HG03378 (cell line): ENCODE data around the gene EIF2AK2.
A peak's percentile ranks its signal among the peaks of the same experiment; 100 is the strongest.
"Not testable (repeated sequence)": the region's sequence is repeated elsewhere in the genome, so short reads cannot be mapped to it uniquely, and the experiment has no call there.

Experiments used
- ATAC-seq: cut with Tn5 transposase; IDR thresholded peaks from one replicate; pipeline ENCODE4 v1.9.1; 2021; ENCODE audit warnings: mild to moderate bottlenecking, moderate library complexity; ENCODE audit not compliant: unreplicated experiment

The EIF2AK2 gene

DNA sequence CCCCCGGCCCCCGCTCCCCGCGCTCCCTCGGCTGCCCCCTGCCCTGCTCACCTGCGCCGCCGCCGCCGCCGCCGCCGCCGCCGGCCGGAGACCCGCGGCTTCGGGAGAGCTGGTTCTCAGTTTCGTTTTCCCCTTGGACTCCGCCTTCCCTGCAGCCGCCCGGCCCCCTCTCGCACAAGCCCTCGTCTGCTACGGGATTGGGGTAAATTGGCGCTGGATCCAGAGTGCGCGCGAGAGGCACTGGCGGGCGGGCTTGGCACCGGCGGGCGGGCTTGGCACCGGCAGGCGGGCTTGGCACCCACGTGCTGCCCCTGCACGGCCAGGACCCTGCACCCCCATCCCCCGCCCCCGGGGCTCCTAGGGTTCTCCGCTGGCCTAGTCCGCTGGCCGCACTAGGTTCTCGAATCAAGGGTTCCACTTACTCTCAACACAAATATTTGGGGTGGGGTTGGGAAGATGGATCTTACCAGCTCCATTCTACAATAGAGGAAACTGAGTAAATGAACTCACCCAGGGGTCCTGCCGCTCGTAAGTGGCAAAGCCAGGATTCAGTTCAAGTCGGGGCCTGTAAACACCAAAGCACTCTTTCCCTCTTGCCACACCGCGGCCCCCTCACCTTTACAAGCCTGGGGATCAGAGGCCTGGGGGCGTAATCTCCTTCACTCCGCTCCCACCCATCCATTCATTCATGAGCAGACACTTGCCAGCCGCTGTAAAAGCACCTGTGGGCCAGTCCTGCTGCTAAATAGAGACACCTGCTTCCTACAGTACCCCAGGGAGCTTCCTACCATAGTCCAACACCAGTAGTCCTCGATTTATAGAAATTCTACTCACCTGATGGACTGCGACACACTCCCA lies at the start of gene EIF2AK2:
Gene EIF2AK2, minus strand, starts transcription at position 124 of the 858 bp plus-strand sequence. CDS start 9,174 bp downstream, outside the sequence.
- peak; percentile 76 for ATAC-seq

DNA sequence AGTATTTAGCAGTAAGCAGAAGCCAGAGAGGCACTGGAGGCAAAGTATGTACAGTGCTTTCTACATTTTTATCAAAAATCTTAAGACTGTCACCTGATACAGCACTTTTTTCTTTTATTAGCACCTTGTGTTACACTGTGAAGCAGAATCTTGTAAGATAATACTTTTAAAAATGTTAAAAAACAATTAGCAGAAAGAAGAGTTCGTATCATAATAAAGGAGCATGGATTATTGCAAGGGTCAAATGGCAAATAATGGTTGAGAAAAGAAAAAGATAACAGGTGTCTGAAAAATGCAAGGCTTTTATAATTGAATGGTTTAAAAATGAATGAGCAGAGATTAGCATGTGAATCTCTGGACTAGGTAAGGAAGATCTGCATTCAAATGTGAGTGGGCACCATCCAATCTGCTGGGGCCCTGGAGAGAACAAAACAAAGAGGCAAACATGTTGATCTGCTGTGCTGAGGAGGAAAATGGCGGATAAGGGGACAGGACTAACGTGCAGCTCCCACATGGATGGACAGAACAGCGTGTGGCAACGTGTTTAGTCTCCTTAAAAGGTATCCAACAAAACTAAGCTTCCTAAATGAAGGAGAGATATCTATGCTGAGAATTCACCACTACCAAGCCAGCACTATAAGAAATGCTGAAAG lies 49.0 kb upstream of the EIF2AK2 start:
- ATAC-seq: no peak

DNA sequence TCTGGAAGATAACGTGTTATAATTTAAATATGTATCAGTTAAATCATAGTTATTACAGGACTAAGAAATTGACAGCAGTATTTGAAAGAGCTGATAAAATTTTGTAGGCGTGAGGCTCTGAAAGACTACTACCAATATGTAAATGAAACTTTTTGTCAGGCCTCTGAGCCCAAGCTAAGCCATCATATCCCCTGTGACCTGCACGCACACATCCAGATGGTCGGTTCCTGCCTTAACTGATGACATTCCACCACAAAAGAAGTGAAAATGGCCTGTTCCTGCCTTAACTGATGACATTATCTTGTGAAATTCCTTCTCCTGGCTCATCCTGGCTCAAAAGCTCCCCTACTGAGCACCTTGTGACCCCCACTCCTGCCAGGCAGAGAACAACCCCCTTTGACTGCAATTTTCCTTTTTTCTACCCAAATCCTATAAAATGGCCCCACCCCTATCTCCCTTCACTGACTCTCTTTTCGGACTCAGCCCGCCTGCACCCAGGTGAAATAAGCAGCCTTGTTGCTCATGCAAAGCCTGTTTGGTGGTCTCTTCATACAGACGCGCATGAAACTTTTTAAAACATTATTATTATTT lies 48.4 kb upstream of the EIF2AK2 start:
- not testable (repeated sequence) for ATAC-seq

DNA sequence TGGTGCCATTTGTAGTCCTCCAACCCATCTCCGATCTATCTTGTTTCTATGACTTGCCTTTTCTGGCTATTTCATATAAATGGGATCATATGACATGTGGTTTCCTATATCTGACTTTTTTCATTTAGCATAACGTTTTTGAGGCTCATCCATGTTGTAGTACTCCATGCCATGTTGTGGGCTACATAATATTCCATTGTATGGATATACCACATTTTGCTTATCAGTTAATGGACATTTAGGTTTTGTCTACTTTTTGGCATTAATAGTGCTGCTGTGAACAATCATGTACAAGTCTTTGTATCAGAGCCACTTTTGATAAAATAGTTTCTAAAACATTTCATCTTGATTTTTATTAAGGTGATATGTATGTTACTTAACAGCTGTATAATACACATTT lies 46.9 kb upstream of the EIF2AK2 start:
- no peak for ATAC-seq

DNA sequence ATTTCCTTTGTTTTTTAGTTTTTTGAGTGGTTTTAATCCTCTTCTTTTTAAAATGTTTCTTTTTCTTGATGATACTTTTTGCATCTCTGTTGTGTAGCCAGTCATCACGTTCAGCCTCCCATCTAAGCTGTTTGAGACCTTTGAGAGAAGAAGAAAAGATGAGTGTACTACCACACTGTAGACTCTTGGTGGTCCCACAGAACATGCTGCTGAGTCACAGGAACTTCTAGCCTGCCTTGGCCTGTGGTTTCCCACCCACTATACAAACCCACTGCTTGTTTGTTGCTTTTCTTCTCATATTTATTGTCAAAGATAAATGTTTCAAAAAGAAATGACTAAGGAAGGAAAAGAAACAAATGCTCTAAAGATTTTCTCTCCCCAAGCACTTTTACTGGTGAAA lies 45.0 kb upstream of the EIF2AK2 start:
- no peak for ATAC-seq

DNA sequence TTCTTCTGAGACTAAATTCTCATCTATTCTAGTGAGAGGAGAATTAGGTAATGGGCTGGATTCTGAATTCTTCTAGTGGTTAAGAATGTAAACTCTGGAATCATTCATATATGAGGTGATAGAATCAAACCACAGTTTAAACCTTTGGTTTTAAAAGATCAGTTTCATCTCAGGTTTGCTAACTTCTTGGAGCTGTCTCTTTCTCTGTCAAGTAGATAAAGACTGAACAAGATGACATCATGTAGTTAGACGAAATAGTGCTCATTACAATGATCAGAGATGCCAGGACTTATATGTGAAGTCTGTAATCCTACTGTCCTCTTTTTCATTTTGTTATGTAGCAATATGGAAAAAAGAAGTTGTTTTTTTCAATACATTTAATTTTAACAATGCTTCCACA lies 44.4 kb upstream of the EIF2AK2 start:
- no peak for ATAC-seq

DNA sequence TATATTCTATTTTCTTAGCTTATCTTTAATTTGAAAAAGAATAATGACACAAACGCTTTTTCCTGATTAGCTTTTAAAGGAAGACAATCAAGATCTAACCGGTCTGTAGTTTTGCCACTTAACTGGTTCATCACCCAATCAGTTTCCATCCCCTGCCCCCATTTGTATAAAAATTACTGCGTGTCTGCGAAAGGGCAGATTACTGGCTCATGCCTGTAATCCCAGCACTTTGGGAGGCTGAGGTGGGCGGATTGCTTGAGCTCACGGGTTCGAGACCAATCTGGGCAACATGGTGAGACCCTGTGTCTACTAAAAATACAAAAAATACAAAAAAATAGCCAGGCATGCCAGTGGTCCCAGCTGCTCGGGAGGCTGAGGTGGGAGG lies 41.9 kb upstream of the EIF2AK2 start:
- ATAC-seq: no peak

DNA sequence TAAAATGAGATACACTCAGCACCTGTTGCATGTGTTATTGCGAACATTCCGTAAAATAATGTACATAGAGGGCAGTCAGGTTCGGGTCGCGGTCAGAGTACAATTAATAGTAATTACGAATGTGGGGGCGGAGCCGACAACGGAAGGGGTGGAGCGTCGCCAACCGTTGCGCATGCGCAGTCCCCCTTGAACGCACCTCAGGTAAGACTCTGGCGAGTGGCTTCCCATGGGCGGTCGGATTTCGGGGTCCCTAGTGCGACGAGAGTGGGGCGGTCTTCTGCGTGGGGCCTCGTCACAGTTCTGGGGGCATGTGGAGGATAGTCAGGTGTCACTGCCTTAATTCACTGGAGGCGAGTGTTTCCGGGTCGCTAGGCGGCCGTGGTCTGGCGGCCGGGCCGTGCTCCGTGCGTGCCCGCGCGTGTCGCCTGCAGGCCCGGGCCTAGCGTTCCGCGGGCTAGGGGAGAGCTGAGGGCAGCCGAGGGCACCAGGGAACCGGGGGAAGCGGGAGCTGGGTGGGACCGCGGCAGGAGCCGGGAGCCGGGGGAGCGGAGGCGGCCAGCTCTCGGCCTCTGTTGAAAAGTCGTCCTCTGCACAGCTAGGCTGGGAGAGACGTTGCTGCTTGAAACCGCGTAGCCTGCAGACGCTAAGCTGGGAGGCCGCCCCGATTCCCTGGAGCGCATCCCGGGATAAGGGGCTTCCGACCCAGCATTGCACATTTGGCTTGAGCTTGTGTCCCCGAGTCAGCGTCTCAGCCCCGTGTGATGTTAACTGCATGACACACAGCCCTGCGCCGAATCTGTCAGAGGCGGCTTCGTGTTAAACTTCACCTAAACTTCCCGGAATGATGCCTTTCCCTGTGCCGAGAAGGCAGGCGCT lies 39.8 kb upstream of the EIF2AK2 start, which contains the start of gene CEBPZOS:
Gene CEBPZOS, plus strand, starts transcription at position 177 of the 876 bp plus-strand sequence. CDS start 3,209 bp downstream, outside the sequence.
- peak; percentile 56 for ATAC-seq

DNA sequence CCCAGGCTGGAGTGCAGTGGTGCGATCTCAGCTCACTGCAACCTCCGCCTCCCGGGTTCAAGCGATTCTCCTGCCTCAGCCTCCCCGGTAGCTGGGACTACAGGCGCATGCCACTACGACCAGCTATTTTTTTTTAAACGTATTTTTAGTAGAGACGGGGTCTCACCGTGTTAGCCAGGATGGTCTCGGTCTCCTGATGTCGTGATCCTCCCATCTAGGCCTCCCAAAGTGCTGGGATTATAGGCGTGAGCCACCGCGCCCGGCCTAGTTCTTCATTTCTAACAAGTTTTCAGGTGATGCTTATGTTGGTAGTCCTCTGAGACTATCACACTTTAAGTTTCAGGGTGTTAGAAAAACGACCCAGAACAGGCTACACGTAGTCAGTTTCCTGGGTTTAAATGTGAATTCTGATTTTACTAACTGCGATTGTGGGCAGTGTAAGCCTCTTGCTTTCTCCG lies 39.1 kb upstream of the EIF2AK2 start:
- not testable (repeated sequence) for ATAC-seq

DNA sequence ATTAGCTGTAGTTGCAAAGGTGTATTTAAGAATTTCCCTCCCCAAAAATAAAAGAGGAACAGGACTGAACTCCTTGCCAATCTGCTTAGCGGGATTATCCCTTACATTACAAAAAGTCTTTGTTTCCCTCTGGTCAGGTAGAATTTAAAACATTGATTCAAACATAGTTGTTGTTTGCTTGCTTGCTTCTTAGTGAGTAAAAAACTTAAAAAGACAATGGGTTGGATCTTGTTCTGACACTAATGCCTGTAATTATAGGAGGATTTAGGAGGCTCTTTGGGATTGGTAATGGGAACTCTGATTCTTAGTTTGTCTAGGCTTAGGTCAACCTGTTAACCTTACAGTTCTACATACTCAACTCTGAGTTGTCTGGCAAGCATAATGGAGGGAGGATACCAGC lies 35.8 kb upstream of the EIF2AK2 start:
- ATAC-seq: no peak

DNA sequence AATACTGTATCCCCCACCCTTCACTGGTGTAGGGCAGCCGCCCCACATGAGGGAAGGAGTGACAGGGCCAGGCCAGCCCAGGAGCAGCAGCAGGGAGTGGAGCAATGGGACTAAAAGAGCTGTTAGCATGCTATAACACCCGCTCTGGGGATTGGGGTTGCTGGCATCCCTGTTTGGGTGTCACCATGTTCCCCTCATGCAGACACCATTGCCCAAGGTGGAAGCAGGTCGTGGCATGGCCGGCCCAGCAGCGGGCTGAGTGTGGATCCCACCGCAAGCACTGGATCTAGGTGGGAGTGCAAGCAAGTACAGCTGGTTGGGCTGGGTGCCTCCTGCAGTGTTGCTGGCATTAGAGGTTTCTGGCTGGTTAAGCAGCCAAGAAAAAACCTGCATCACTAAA lies 35.0 kb upstream of the EIF2AK2 start:
- no peak for ATAC-seq

DNA sequence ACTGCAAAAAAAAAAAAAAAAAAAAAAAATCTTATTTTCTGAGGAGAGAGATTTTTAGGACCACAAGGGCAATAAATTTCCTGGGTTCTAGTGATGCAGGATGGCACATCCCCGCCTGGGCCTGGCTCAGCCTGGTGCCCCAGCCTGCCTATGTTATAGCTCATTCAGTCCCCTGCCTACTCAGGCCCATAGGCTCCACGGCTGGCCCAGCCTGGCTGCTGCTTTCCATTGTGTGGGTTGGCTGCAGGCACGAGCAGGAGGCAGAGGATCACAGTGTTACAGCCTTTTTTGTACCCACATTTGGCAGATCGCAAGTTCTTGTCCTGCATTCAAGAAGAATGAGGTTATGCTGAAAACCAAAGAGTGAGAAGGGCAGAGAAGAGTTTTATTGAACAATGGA lies 34.5 kb upstream of the EIF2AK2 start:
- ATAC-seq: no peak

DNA sequence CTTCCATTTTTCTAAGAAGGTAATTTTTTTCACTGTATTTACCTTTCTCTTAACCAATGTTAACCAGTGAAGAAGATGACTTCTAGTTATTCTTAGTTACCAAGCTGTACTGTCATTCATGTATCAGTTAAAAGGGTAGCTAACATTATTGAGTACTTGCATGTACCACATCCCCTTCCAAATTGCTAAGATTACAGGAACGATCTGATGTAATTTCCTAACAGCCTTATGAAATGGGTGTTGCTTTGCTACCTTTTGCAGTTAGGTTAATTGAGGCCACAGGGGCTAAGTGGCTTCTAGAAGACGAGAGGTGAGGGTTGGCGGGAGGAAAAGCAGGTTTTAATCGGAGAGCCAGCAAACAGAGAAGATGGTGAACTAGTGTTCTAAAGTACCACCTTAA lies 33.5 kb upstream of the EIF2AK2 start:
- no peak for ATAC-seq

DNA sequence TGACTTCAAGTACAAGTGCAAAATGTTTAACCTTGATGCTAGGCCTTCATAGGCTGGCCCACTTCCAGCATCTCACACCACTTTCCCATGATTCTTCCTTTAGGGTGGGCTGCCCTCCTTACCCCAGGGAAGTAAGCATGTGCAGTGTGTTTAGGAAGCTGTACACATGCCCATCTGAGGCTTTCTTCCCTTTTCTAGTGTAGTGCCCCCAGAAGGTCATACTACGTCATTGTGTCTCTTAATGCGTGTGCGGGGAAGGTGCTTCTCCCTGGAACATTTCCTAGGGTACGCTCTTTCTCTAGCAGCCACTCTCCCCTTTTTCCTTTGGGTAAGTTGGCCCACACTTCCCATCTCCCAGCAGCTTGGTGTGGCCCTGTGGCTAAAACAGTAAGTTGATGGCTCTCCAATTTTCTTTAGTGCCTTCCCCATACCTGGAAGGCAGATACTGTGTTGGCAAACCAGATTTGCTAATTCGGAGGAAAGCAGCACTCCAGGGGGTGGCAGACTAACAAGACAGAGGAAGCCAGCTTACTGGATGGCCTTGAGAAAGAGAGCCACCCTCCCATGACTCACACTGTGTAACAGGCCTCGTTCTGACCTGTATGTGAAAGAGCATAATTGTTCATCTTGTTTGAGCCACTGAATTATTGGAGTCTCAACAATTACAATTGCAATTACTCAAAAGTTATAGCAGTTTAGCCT lies 32.8 kb upstream of the EIF2AK2 start:
- ATAC-seq: no peak

DNA sequence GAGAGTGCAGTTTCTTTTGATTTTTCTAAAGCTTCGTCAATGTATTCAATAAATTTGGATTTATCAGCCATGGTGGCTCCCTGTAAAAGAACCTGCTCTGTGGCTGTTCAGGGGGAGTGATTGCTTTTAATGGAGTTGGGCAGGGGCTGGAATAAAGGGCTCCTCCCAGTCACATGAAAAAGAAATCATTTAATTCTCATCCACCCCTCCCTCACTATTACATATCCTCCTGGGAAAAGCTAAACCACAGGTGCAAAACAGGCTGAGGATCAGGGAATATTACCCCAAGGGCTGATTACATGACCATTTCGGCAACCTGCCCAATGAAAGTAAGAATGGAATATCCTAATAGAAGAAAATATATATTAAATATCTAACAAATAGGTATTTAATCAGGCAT lies 31.8 kb upstream of the EIF2AK2 start, which contains the start of gene SULT6B1:
Gene SULT6B1, minus strand, starts transcription at position 101 of the 400 bp plus-strand sequence. Its CDS starts 30 bp downstream, at position 71.
- no peak for ATAC-seq

DNA sequence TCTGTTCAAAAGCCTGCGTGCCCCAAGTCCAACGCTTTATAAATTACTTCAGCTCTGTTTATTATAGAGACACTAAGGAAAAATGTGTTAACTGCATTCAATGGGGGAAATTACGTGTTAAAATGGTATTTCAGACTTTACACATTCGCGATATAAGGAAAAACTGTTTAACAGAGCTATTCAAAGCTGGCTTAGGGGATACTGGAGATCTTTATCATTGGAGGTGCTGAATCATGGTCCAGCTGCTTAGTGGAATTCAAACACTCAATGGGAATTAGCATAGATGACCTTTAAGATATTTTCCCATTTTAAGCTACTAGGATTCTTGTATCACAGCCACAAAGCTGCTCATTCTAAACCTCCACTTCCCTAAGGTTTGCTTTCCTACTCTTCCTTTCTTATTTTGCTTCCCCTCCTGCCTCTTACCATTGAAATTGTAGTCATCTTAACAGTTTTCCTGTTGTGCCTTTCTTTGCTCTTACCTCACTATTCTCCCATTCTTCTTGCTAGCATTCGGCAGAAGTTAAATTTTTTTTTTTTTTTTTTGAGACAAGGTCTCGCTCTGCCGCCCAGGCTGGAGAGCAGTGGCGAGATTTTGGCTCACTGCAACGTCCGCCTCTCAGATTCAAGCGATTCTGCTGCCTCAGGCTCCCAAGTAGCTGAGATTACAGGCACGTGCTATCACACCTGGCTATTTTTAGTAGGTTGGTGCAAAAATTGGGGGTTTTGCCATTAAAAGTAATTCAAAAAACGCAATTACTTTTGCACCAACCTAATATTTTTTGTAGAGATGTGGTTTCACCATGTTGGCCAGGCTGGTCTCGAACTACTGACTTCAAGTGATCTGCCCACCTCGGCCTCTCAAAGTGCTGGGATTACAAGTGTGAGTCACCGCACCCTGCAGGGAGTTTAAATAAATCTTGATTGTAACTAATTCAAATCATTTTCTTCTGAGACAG lies 25.2 kb upstream of the EIF2AK2 start:
- no peak for ATAC-seq

DNA sequence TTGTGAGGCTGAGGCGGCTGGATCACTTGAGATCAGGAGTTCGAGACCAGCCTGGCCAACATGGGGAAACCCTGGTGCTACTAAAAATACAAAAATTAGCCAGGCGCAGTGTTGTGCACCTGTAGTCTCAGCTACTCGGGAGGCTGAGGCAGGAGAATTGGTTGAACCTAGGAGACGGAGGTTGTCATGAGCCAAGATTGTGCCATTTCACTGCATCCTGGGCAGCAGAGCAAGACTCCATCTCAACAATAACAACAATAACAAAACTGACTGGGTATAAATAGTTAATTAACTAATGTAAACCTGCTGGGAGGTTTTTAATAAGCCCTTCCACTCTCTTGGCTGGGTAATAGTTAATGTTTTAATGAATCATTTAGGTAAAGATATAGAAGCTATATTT lies 23.9 kb upstream of the EIF2AK2 start:
- no peak for ATAC-seq

DNA sequence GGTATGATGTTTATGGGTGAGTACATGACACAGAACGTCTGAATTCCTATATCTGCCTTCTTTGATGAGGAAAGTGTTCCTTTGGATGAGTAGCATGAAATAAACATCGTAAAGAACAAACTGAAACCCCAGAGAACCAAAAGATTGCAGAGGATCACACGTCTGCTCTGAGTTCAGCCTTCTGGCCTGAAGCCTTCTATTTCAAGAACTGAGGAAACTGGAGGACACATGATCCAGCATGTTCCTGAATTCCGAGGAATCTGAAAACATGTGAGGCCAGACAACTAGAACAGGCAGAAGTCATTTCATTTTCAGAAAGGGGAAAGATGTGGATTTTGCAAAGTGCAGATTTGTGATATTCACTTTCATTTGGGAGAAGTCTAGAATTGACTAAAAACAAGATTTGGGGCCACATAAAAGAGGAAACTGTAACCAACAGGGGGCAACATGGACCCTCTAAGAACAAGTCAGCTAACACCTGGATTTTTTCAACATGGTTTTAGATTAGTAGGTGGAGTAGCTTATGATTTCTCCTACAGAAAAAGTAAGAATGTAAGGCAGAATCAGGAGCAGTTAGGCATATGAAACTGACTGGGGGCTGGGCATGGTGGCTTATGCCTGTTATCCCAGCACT lies 23.3 kb upstream of the EIF2AK2 start:
- no peak for ATAC-seq
